HUDEP-2 (cell line): ENCODE data around the gene MXD1.
A peak's percentile ranks its signal among the peaks of the same experiment; 100 is the strongest.
"Not testable (repeated sequence)": the region's sequence is repeated elsewhere in the genome, so short reads cannot be mapped to it uniquely, and the experiment has no call there.

Source experiments
- DNase-seq, 76 experiments: peaks; one replicate each; lab custom pipeline; 2025; ENCODE audit not compliant: unreplicated experiment in 76 of 76; lab: John Stamatoyannopoulos, UW

The MXD1 gene

DNA sequence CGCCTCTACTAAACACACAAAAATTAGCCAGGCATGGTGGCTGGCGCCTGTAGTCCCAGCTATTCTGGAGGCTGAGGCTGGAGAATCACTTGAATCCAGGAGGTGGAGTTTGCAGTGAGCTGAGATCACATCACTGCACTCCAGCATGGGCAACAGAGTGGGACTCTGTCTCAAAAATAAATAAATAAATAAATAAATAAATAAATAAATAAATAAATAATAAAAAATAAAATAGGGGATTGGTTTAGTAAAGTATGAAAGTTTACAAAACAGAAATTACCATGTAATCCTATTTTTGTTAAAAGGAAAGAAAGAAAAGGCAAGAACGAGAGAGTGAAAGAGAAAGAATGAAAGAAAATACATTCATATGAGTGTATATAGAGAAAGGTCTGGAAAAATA is 35.8 kb downstream of the MXD1 start:
- DNase-seq, result not testable (repeated sequence)

DNA sequence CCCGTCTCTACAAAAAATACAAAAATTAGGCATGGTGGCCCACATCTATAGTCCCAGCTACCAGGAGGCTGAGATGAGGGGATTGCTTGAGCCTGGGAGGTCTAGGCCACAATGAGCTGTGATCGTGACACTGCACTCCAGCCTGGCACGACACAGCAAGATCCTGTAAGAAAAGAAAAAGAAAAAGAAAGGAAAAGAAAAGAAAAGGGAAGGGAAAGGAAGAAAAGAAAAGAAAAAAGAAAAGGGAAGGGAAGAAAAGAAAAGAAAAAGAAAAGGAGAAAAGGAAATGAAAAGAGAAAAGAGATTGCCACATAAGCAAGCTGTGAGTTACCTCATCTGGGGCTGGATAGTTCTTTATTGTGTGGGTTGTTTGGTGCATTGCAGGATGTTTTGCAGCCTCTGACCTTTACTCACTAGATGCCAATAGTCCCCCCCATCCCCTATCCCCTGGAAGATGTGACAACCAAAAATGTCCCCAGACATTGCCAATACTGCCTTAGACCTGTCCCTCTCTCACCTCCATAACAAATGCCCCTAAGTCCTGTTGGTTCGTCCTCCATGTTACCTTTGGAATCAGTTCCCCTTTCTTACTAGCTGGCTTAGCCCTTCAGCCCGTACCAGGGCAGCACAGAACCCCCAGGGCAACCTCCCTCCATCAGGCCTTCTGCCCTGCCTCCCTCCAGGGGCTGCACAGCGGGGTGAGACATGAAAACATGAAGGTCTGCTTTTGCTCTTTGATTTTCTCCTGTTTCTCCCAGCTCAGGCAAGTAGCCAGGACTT is 37.6 kb downstream of the MXD1 start:
- no peak for DNase-seq

GRCh38 chr2:69954084-69954483 is 39.2 kb downstream of the MXD1 start:
- DNase-seq, result no peak

DNA sequence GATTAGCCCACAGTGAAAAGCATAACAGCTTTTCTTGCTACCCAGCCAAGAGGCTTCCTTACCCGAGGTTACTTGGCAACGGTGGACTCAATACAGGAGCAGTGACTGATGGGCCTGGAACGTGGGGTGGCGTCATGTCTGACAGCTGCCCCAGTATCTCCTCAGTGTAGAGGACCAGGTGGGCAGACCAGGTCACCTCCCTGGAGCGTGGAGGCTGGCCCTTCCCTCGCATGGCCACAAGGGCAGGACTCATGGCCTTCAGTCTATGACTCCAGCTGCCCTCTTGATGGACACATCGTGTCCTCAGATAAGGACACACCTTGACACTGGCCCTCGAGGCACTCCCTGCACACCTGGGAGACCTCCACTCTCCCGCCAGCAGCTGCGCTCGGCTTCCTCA is 40.1 kb downstream of the MXD1 start:
- DNase-seq, result no peak

GRCh38 chr2:69956475-69956979 is 41.6 kb downstream of the MXD1 start:
- DNase-seq, result no peak

DNA sequence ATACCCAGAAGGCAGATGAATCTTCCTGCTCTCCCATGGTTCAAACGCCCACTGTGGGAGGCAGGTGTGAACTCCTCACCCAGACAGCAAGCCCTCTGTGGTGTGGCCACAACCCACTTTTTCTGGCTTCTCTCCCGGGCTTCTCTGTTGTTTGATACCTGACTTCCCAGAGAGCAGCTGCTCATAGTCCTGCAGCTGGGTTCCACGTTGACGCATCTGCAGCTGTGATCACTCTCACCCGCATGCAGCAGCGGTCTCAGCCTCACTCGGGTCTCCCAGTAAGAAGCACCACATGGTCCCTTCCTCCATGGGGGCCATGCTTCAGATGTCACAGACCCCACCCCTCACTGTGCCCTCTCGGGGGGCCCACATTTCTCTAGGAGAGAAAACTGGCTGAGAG is 43.1 kb downstream of the MXD1 start:
- no peak for DNase-seq

DNA sequence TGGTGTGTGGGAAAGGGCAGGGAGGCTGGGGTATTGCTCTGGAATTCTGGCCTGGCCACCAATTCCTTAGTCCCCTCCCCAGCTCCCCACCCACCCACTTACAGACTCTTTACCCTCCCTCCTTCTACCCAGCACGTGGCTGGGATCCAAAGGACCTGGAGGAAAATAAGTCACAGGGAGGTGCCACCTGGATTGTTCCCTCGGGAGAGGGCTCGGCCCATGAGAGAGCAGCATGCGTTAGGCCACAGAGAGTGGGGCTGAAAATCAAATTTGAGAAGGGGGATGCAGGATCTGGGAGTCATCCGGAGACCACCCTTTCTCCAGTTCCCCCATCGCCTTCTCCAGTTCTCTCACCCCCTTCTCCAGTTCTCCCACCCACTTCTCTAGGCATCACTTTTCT is 43.6 kb downstream of the MXD1 start:
- no peak for DNase-seq

DNA sequence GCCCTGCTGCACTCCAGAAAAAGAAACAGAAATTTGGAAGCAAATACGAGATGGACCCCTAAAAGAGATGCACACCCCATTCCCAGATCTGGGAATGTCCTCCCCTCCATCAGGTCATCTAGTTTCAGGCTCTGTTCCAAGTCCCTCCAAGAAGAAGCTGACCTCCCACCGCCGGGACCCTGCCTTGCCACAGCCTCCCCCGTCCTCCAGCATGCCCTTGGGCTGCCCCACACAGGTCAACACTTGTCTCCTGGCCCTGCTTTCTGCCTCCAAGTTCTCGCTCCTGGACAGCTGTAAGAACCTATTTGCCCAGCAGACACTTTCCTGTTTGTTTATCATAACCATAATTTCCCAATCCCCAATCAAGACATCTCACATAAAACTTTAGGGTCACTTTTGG is 44.5 kb downstream of the MXD1 start:
- no peak for DNase-seq

DNA sequence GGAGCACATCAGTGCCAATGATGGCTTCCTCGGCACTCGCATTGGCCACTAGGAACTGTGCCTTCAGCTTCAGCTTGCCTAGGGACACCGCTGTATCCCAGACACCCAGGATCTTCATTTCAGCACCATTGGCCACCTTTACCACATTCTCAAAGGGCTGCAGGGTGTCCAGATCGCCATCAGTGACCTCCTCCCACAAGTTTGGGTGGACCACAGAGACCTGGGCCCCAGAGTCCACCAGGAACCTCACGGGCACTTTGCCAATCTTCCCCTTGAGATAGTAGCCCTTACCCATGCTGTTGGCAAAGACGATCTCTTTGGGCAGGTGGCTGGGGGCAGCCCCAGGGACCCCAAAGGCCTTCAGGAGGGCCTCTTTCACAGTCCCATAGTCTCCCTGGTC is 45.9 kb downstream of the MXD1 start:
- no peak for DNase-seq

- DNase-seq, result no peak
Observed at GRCh38 chr2:69961496-69961895, 46.6 kb downstream of the MXD1 start, which contains the start of gene ASPRV1. TSS of gene ASPRV1 (minus strand) at chr2:69961631. CDS start at chr2:69961436, 195 bp downstream.

- no peak for DNase-seq
Observed at GRCh38 chr2:69962986-69963730, 48.2 kb downstream of the MXD1 start.

DNA sequence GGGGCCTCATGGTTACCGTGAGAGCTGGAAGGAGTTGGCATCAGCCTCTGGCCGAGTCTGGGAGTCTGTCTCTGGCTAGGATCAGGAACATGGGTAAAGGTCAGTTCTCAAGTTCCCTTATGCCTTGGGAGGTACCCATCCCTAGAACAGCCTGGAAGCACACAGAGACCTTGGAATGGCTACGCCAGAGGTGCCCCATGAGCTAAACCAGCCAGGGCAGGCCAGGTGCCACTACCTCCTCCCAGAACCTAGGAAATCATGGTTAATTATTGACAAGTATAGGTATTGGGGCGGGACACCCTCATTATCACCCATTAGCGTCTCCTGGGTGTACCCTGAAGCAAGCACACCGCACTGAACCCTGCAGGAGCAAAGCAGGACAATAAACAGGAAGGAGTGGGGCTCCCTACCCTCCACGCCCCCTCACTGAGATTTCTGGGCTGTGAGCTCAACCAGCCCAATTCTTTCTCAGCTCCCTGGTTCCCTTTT is 49.5 kb downstream of the MXD1 start:
- DNase-seq, result no peak

GRCh38 chr2:69965756-69966445 is 51.0 kb downstream of the MXD1 start:
- DNase-seq, result no peak

- no peak for DNase-seq
Observed at GRCh38 chr2:69966496-69966895, 51.6 kb downstream of the MXD1 start.

GRCh38 chr2:69968609-69969008 is 53.7 kb downstream of the MXD1 start:
- DNase-seq, result no peak

GRCh38 chr2:69969126-69969983 is 54.4 kb downstream of the MXD1 start:
- no peak for DNase-seq

DNA sequence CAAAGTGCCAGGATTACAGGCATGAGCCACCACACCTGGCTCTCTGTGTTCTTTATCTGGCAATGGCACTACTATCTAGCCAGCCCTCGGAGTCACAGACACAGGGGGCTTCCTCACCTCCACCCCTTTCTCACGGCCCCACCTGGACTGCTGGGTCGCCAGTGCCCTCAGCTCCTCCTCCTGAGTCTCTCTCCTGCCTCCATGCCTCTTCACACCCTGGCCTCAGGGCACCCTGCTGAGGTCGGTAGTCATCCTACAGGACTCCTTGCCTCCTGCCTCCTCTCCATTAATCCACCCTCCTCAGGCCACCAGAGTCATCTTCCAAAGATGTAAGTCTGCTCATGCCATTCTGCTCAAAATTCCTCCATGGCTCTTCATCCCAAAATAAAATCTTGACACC is 55.1 kb downstream of the MXD1 start:
- no peak for DNase-seq

GRCh38 chr2:69972822-69973221 is 57.9 kb downstream of the MXD1 start:
- DNase-seq, result peak in 1 of 76 experiments; percentile 11

GRCh38 chr2:69973335-69973735 is 58.4 kb downstream of the MXD1 start:
- peak in 71 of 76 experiments; percentile 20 to 85 (median 54) for DNase-seq
